ENCODE data around the gene MAST4. TPM values are rescaled to one million over a fixed set of nuclear protein-coding genes. Genes with fewer than 3 reads are reported as not detected.

The MAST4 gene
- polyA plus RNA-seq, 2 of the 4 experiments (the other 2 are of a cell fraction): 1.2 to 5.8 TPM

- no peak for TF ChIP-seq RARB (CRISPR knock-in tag; IDR thresholded peaks at IDR 0.05)
- TF ChIP-seq HOXB5 (CRISPR knock-in tag; IDR thresholded peaks at IDR 0.05): no peak
- TF ChIP-seq, protein P1, sequence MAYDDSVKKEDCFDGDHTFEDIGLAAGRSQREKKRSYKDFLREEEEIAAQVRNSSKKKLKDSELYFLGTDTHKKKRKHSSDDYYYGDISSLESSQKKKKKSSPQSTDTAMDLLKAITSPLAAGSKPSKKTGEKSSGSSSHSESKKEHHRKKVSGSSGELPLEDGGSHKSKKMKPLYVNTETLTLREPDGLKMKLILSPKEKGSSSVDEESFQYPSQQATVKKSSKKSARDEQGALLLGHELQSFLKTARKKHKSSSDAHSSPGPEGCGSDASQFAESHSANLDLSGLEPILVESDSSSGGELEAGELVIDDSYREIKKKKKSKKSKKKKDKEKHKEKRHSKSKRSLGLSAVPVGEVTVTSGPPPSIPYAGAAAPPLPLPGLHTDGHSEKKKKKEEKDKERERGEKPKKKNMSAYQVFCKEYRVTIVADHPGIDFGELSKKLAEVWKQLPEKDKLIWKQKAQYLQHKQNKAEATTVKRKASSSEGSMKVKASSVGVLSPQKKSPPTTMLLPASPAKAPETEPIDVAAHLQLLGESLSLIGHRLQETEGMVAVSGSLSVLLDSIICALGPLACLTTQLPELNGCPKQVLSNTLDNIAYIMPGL (CRISPR knock-in tag; IDR thresholded peaks at IDR 0.05; ENCODE audit: borderline replicate concordance): no peak
- TF ChIP-seq CHD4 (IDR thresholded peaks at IDR 0.05; ENCODE audit: borderline replicate concordance): no peak
- no peak for TF ChIP-seq TFCP2L1 (CRISPR knock-in tag; IDR thresholded peaks at IDR 0.05)
- no peak for TF ChIP-seq CBX2 (IDR thresholded peaks at IDR 0.05; ENCODE audit: borderline replicate concordance, low read depth)
- TF ChIP-seq E2F6 (IDR thresholded peaks at IDR 0.05; ENCODE audit: borderline replicate concordance, low read depth): no peak
Observed at GRCh38 chr5:66701244-66701643, 105.1 kb downstream of the MAST4 start (continued).

DNA sequence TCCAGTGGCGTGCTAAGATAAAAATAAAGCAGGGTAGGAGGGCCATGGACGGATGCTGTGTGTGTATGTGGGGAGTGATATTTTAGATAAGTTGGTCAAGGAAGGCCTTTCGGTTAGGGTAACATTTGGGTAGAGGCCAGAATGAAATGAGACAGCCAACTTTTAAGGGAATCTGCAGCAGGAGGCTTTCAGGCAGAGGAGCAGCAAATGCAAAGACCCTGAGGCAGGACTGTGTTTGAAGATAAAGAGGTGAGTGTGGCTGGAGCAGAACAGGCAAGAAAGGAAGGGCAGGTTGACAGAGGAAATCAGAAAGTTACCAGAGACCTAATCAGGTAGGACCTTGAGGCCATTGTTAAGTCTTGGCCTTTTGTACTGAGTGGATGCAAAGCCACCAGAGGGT lies 106.2 kb downstream of the MAST4 start:
- Histone ChIP-seq H3K4me2 (no peak overlapping the region), H3K4me3 (no peak overlapping the region), H3K9me3 (no peaks in the 10 kb centered on the region), H3K27ac (no peak overlapping the region), H3K4me1 (no peaks in the 10 kb centered on the region)
- FAIRE-seq (no peak), DNase-seq (ENCODE audit: low read depth in 1 of 2, low spot score in 1 of 2) (no peak), ATAC-seq (no peak)
- TF ChIP-seq E2F6 (IDR thresholded peaks at IDR 0.05; ENCODE audit: borderline replicate concordance, low read depth) (no peak), FOSB (CRISPR knock-in tag; IDR thresholded peaks at IDR 0.05) (no peak), ESRRA (IDR thresholded peaks at IDR 0.05; ENCODE audit: borderline replicate concordance, low read length) (no peak), POLR2A (IDR thresholded peaks at IDR 0.05; ENCODE audit: low read length) (no peak), HOXA7 (CRISPR knock-in tag; IDR thresholded peaks at IDR 0.05) (no peak), ATOH8 (CRISPR knock-in tag; IDR thresholded peaks at IDR 0.05; ENCODE audit: low read depth) (no peak), ZNF302 (CRISPR knock-in tag; IDR thresholded peaks at IDR 0.05) (no peak), RARB (CRISPR knock-in tag; IDR thresholded peaks at IDR 0.05) (no peak), HOXB5 (CRISPR knock-in tag; IDR thresholded peaks at IDR 0.05) (no peak), TP53 (CRISPR knock-in tag; IDR thresholded peaks at IDR 0.05) (no peak), GATA3 (IDR thresholded peaks at IDR 0.05; ENCODE audit: borderline replicate concordance) (no peak), HEYL (CRISPR knock-in tag; IDR thresholded peaks at IDR 0.05) (no peak), RNF2 (IDR thresholded peaks at IDR 0.05; ENCODE audit: borderline replicate concordance, low read depth) (no peak), RFX5 (IDR thresholded peaks at IDR 0.05) (no peak), RAD21 (conservative IDR thresholded peaks at IDR 0.05 in 1 of 2, IDR thresholded peaks at IDR 0.05 in 1 of 2) (no peak), MAZ (IDR thresholded peaks at IDR 0.05; ENCODE audit: borderline replicate concordance, low read depth, low read length) (no peak)
- ChIA-PET POLR2A (no interaction called here), CTCF (interaction anchor here (1.5 kb wide), 1 partner anchor 40 kb away, joined by 3 read pairs; no protein-coding TSS in a partner anchor)
- WGBS (ENCODE audit: missing lambda C conversion rate): 8% methylated on average over 3 of the region's 3 CpGs

GRCh38 chr5:66704790-66705425 lies 108.7 kb downstream of the MAST4 start:
- FAIRE-seq: no peak
- no peak for ATAC-seq
- ChIA-PET POLR2A (no interaction called here), CTCF (interaction anchor here (0.8 to 1.5 kb wide), 4 partner anchors 11 to 397 kb away, joined by 3 read pairs; no protein-coding TSS in a partner anchor)
- no peak overlapping the region for H3K4me2 ChIP-seq
- 4% methylated on average over 3 of the region's 3 CpGs for WGBS (ENCODE audit: missing lambda C conversion rate)
- no peaks in the 10 kb centered on the region for H3K4me1 ChIP-seq
- no peak for DNase-seq (ENCODE audit: low read depth in 1 of 2, low spot score in 1 of 2)
- H3K27ac ChIP-seq: no peak overlapping the region
- no peak overlapping the region for H3K4me3 ChIP-seq
- no peak for TF ChIP-seq JUN (IDR thresholded peaks at IDR 0.05)
- TF ChIP-seq BHLHE40 (IDR thresholded peaks at IDR 0.05; ENCODE audit: low read depth, low read length): no peak
- no peak for TF ChIP-seq ZSCAN20 (CRISPR knock-in tag; IDR thresholded peaks at IDR 0.05)
- no peak for TF ChIP-seq MAFK (IDR thresholded peaks at IDR 0.05; ENCODE audit: partially characterized antibody)
- TF ChIP-seq MAZ (IDR thresholded peaks at IDR 0.05; ENCODE audit: borderline replicate concordance, low read depth, low read length): no peak
- no peak for TF ChIP-seq CEBPB (IDR thresholded peaks at IDR 0.05)
- no peak for TF ChIP-seq NFE2L2 (conservative IDR thresholded peaks at IDR 0.05; ENCODE audit: low read length)
- TF ChIP-seq, protein P2, sequence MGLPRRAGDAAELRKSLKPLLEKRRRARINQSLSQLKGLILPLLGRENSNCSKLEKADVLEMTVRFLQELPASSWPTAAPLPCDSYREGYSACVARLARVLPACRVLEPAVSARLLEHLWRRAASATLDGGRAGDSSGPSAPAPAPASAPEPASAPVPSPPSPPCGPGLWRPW (IDR thresholded peaks at IDR 0.05): no peak
- no peak for TF ChIP-seq CHD4 (IDR thresholded peaks at IDR 0.05; ENCODE audit: borderline replicate concordance)
- no peak for TF ChIP-seq RCOR1 (IDR thresholded peaks at IDR 0.05; ENCODE audit: low read depth, low read length)
- TF ChIP-seq, protein P3, sequence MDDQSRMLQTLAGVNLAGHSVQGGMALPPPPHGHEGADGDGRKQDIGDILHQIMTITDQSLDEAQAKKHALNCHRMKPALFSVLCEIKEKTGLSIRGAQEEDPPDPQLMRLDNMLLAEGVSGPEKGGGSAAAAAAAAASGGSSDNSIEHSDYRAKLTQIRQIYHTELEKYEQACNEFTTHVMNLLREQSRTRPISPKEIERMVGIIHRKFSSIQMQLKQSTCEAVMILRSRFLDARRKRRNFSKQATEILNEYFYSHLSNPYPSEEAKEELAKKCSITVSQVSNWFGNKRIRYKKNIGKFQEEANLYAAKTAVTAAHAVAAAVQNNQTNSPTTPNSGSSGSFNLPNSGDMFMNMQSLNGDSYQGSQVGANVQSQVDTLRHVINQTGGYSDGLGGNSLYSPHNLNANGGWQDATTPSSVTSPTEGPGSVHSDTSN (IDR thresholded peaks at IDR 0.05): no peak
- TF ChIP-seq ESRRA (IDR thresholded peaks at IDR 0.05; ENCODE audit: borderline replicate concordance, low read length): no peak
- no peak for TF ChIP-seq KDM5A (IDR thresholded peaks at IDR 0.05)
- TF ChIP-seq CBX8 (IDR thresholded peaks at IDR 0.05): no peak
- TF ChIP-seq ZC3H11A (IDR thresholded peaks at IDR 0.05): no peak
- H3K9me3 ChIP-seq: no peaks in the 10 kb centered on the region

Measured in A549 (cell line).